ENCODE data around the gene SLC35F1. TPM values are rescaled to one million over a fixed set of nuclear protein-coding genes. Genes with fewer than 3 reads are reported as not detected.

Gene SLC35F1
- total RNA-seq, 1 experiment from 2014 or later, result not detected

DNA sequence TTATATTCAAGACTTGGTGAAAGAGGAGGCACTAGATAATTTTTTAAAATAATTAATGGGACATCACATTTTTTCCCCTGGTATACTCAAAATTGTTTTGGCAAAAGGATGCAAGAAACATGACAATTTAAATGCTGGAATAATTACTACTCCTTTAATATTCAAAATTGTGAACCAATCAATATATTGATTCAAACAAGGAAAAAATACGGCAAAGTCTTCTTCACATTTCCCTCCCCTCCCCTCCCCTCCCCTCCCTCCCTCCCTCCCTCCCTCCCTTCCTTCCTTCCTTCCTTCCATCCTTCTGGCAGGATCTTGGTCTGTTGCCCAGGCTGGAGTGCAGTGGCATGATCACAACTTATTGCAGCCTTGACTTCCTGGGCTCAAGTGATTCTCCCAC lies 4.1 kb downstream of the SLC35F1 start:
- no peaks in the 10 kb centered on the region for H3F3A ChIP-seq (ENCODE audit: insufficient read depth, low read depth)
- no peaks in the 10 kb centered on the region for H3K79me2 ChIP-seq (ENCODE audit: low read depth)
- no peak for TF ChIP-seq EZH2 (IDR thresholded peaks at IDR 0.05; ENCODE audit: low read depth)
- TF ChIP-seq, protein P1, sequence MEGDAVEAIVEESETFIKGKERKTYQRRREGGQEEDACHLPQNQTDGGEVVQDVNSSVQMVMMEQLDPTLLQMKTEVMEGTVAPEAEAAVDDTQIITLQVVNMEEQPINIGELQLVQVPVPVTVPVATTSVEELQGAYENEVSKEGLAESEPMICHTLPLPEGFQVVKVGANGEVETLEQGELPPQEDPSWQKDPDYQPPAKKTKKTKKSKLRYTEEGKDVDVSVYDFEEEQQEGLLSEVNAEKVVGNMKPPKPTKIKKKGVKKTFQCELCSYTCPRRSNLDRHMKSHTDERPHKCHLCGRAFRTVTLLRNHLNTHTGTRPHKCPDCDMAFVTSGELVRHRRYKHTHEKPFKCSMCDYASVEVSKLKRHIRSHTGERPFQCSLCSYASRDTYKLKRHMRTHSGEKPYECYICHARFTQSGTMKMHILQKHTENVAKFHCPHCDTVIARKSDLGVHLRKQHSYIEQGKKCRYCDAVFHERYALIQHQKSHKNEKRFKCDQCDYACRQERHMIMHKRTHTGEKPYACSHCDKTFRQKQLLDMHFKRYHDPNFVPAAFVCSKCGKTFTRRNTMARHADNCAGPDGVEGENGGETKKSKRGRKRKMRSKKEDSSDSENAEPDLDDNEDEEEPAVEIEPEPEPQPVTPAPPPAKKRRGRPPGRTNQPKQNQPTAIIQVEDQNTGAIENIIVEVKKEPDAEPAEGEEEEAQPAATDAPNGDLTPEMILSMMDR (conservative IDR thresholded peaks at IDR 0.05), result no peak
- no peak overlapping the region for H3K4me2 ChIP-seq
- H2AFZ ChIP-seq, result no peak overlapping the region
- CTCF ChIA-PET, result interaction anchor here (0.6 kb wide), 1 partner anchor 258 kb away, joined by 3 read pairs; no protein-coding TSS in a partner anchor
- H3K27me3 ChIP-seq (ENCODE audit: insufficient read depth, low read depth), result no peaks in the 10 kb centered on the region
- H4K20me1 ChIP-seq (ENCODE audit: insufficient read depth), result 0 out of 2 replicates have a peak, but pooled peaks cover 4% of the 10 kb centered on the region
- no peaks in the 10 kb centered on the region for H3K9me3 ChIP-seq (ENCODE audit: insufficient read depth, low read depth)
- BruUV-seq (replicated peaks), result no TSS peak
- DNase-seq, result no peak
- no peaks in the 10 kb centered on the region for H3K36me3 ChIP-seq (ENCODE audit: low read depth)
- H3K9me2 ChIP-seq (ENCODE audit: insufficient read depth), result no peaks in the 10 kb centered on the region; the same call in 1 of the 2 replicates
- POLR2A ChIA-PET (ENCODE audit: unreplicated experiment), result no interaction called here
- no peak overlapping the region for H3K4me3 ChIP-seq
- intact Hi-C loops (cut with micrococcal nuclease; ENCODE audit: unreplicated experiment), result no loop called here
- H3K27ac ChIP-seq, result no peak overlapping the region
- H3K4me1 ChIP-seq (replicated peaks; ENCODE audit: insufficient read depth), result no peaks in the 10 kb centered on the region

DNA sequence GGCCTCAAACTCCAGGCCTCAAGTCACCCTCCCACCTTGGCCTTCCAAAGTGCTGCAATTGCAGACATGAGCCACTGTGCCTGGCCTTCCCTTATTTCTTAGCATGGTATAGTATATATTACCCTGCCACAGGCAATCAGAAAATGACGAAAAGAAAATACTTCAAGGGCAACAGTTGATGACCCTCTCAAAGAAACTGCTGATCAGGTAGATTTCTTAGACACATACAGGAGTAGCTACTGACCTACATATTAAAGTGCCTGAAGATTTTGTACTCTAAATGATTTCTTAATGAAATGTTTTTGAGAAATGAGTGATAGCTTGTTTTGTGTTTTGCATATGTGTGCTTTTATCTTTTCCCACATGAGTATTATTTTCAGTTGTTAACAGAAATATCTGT lies 4.6 kb downstream of the SLC35F1 start:
- BruUV-seq (replicated peaks), result no TSS peak

DNA sequence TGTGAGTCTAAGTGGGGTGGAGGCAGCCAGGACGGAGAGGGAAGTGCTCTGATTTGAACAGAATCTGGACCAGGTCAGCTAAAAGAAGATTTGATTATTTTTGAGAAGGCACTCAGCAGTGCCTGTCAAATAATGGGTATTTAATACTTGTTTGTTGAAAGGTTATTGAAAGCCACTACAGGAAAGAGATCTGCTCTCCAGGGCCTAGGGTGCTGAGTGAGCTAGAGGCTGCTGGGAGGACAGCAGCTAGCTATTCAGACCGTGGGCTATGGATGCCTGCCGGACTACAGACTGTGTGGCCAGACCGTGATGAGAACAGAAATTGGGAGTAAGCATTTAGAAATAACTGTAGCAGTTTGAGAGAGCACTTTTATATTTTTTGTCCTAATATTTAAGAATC lies 8.8 kb downstream of the SLC35F1 start:
- H2AFZ ChIP-seq, result no peak overlapping the region; the same call in 1 of the 2 replicates
- H3K9me3 ChIP-seq (ENCODE audit: insufficient read depth, low read depth), result no peaks in the 10 kb centered on the region
- intact Hi-C loops (cut with micrococcal nuclease; ENCODE audit: unreplicated experiment), result no loop called here
- no peaks in the 10 kb centered on the region for H3K79me2 ChIP-seq (ENCODE audit: low read depth)
- no peaks in the 10 kb centered on the region for H3K36me3 ChIP-seq (ENCODE audit: low read depth)
- ChIA-PET CTCF (interaction anchor here (0.5 kb wide), 1 partner anchor 466 kb away, joined by 4 read pairs; no protein-coding TSS in a partner anchor), POLR2A (ENCODE audit: unreplicated experiment) (no interaction called here)
- H3K27ac ChIP-seq, result no peak overlapping the region
- no TSS peak for BruUV-seq (replicated peaks)
- H3F3A ChIP-seq (ENCODE audit: insufficient read depth, low read depth), result no peaks in the 10 kb centered on the region
- TF ChIP-seq, protein P1 (conservative IDR thresholded peaks at IDR 0.05), result no peak
- no peak for TF ChIP-seq EZH2 (IDR thresholded peaks at IDR 0.05; ENCODE audit: low read depth)
- no peak overlapping the region for H3K4me3 ChIP-seq
- H3K27me3 ChIP-seq (ENCODE audit: insufficient read depth, low read depth), result peaks cover 9% of the 10 kb centered on the region; the same call in 1 of the 2 replicates
- DNase-seq, result no peak
- H4K20me1 ChIP-seq (ENCODE audit: insufficient read depth), result no peaks in the 10 kb centered on the region
- H3K9me2 ChIP-seq (ENCODE audit: insufficient read depth), result no peaks in the 10 kb centered on the region; the same call in 1 of the 2 replicates
- H3K4me2 ChIP-seq, result no peak overlapping the region
- H3K4me1 ChIP-seq (replicated peaks; ENCODE audit: insufficient read depth), result no peaks in the 10 kb centered on the region

More for the DNA sequence above, 4.6 kb downstream of the SLC35F1 start:
- intact Hi-C loops (cut with micrococcal nuclease; ENCODE audit: unreplicated experiment), result no loop called here
- Histone ChIP-seq H4K20me1 (ENCODE audit: insufficient read depth) (0 out of 2 replicates have a peak, but pooled peaks cover 4% of the 10 kb centered on the region), H3K27ac (no peak overlapping the region), H3K27me3 (ENCODE audit: insufficient read depth, low read depth) (no peaks in the 10 kb centered on the region), H3K36me3 (ENCODE audit: low read depth) (no peaks in the 10 kb centered on the region), H3K9me2 (ENCODE audit: insufficient read depth) (no peaks in the 10 kb centered on the region; the same call in 1 of the 2 replicates), H3F3A (ENCODE audit: insufficient read depth, low read depth) (no peaks in the 10 kb centered on the region), H3K4me3 (no peak overlapping the region), H3K9me3 (ENCODE audit: insufficient read depth, low read depth) (no peaks in the 10 kb centered on the region), H3K79me2 (ENCODE audit: low read depth) (no peaks in the 10 kb centered on the region), H2AFZ (no peak overlapping the region), H3K4me2 (no peak overlapping the region), H3K4me1 (replicated peaks; ENCODE audit: insufficient read depth) (no peaks in the 10 kb centered on the region)
- ChIA-PET CTCF (interaction anchor here (0.6 kb wide), 1 partner anchor 259 kb away, joined by 3 read pairs; no protein-coding TSS in a partner anchor), POLR2A (ENCODE audit: unreplicated experiment) (no interaction called here)
- TF ChIP-seq, protein P1 (conservative IDR thresholded peaks at IDR 0.05), result no peak
- no peak for TF ChIP-seq EZH2 (IDR thresholded peaks at IDR 0.05; ENCODE audit: low read depth)
- no peak for DNase-seq

All from PC-9 (cell line).